Activated T-cell treated with anti-CD3 and anti-CD28 coated beads, Interleukin-2, amount 50 U/mL, for 24 hours (primary cell): ENCODE data around the gene HOXC11.

Experiments
- DNase-seq: peaks from one replicate; pipeline ENCODE4 v3.0.0-alpha.2; 2020
- H3K27ac Mint-ChIP-seq: 2 replicates; pipeline ENCODE4 v1.8.0; 2020; ENCODE audit warnings: mild to moderate bottlenecking, mixed read lengths
- H3K27me3 Mint-ChIP-seq: 2 replicates; pipeline ENCODE4 v1.8.0; 2020; ENCODE audit warnings: mixed read lengths
- H3K36me3 Mint-ChIP-seq: 2 replicates; pipeline ENCODE4 v1.8.0; 2020; ENCODE audit warnings: low read depth, mixed read lengths
- H3K4me1 Mint-ChIP-seq: 2 replicates; pipeline ENCODE4 v1.8.0; 2020; ENCODE audit warnings: low read depth, mixed read lengths
- H3K4me3 Mint-ChIP-seq: 2 replicates; pipeline ENCODE4 v1.8.0; 2020; ENCODE audit warnings: mild to moderate bottlenecking, moderate library complexity, mixed read lengths
- H3K9me3 Mint-ChIP-seq: 2 replicates; pipeline ENCODE4 v1.8.0; 2020; ENCODE audit warnings: mixed read lengths

The HOXC11 gene

GRCh38 chr12:53960187-53961024, 12.5 kb upstream of the HOXC11 start:
- H3K4me1 Mint-ChIP-seq = peaks cover 27% of the 10 kb centered on the region
- no peak overlapping the region for H3K4me3 Mint-ChIP-seq
- H3K9me3 Mint-ChIP-seq = no peaks in the 10 kb centered on the region
- DNase-seq = no peak
- no peaks in the 10 kb centered on the region for H3K36me3 Mint-ChIP-seq
- peaks cover 95% of the 10 kb centered on the region for H3K27me3 Mint-ChIP-seq
- no peak overlapping the region for H3K27ac Mint-ChIP-seq

- Mint-ChIP-seq H3K4me1 (peaks cover 27% of the 10 kb centered on the region), H3K27ac (no peak overlapping the region), H3K4me3 (no peak overlapping the region), H3K9me3 (no peaks in the 10 kb centered on the region), H3K36me3 (no peaks in the 10 kb centered on the region), H3K27me3 (peaks cover 95% of the 10 kb centered on the region)
- no peak for DNase-seq
Measured at GRCh38 chr12:53961025-53961761, 11.7 kb upstream of the HOXC11 start.

GRCh38 chr12:53963005-53963404, 9.9 kb upstream of the HOXC11 start:
- H3K4me3 Mint-ChIP-seq = no peak overlapping the region
- no peak overlapping the region for H3K27ac Mint-ChIP-seq
- no peaks in the 10 kb centered on the region for H3K36me3 Mint-ChIP-seq
- H3K4me1 Mint-ChIP-seq = peaks cover 29% of the 10 kb centered on the region
- H3K27me3 Mint-ChIP-seq = peaks cover 95% of the 10 kb centered on the region
- H3K9me3 Mint-ChIP-seq = no peaks in the 10 kb centered on the region
- DNase-seq = no peak

DNA sequence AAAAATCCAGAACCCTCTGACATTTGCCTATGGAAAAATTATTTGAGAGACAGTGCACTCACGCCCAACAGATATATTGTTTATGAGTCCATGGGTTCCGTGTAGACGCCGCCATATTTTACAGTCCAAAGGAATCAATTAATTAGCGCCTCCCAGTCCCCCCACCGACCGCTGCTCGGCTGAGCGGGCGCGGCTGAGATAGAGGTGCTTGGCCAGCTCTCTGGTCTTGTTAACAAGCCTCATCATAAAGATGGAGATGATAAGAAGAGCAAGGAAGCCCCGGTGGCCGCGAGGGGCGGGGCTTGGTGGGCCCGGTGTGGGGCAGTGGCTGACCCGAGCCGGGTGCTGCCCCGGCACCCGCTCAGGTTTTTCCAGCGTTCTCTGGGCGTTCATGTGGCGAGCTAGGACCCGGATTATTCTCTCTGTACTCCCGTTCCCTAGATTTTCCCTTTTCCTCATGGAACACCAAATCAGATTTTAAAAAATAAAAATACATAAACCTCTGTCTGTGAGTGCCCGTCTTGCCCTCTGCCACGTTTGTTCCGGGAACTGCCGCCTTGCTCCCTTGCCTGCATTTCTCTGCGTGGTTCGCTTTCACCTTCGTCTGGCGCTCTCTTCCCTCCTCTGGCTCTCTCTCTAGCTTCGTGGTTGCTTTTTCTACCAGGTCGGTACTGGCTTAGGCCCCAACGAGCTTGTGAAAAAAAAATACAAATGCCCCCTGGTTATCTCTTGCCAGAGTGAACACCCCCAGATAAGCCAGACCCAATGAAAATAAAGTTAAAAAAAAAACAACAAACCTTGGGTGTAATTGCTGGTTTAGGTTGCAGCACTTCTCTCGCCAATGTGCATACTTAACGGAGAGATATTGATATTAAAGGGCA, 9.3 kb upstream of the HOXC11 start:
- Mint-ChIP-seq H3K36me3 (no peaks in the 10 kb centered on the region), H3K27ac (no peak overlapping the region), H3K9me3 (no peaks in the 10 kb centered on the region), H3K4me3 (peak overlapping the region; percentile 21), H3K4me1 (peaks cover 29% of the 10 kb centered on the region), H3K27me3 (peaks cover 95% of the 10 kb centered on the region)
- no peak for DNase-seq

DNA sequence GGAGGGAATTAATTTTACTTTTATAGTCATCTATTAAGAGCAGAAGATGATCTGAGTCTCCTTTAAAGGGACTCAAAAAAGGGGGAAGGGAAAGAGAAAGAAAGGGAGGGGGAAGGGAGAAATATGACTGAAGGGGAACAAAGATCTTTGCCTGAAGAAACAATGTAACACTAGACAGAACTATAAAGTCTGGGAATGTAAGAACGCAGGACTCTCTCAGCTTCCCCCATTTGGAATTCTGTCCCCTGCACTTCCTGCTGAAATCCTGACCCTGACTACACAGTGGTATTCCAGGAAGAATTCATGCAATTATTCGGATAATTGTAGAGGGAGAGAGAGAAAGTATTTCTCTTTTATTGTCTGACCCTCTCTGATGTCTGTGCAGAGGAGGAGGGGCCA, 8.6 kb upstream of the HOXC11 start:
- no peak overlapping the region for H3K27ac Mint-ChIP-seq
- H3K27me3 Mint-ChIP-seq = peaks cover 96% of the 10 kb centered on the region

GRCh38 chr12:53965281-53966084, 7.4 kb upstream of the HOXC11 start:
- no peaks in the 10 kb centered on the region for H3K36me3 Mint-ChIP-seq
- H3K4me3 Mint-ChIP-seq = no peak overlapping the region
- peaks cover 96% of the 10 kb centered on the region for H3K27me3 Mint-ChIP-seq
- H3K9me3 Mint-ChIP-seq = no peaks in the 10 kb centered on the region
- no peak for DNase-seq
- no peak overlapping the region for H3K27ac Mint-ChIP-seq
- H3K4me1 Mint-ChIP-seq = peaks cover 26% of the 10 kb centered on the region

More for the DNA sequence above, 8.6 kb upstream of the HOXC11 start:
- H3K4me1 Mint-ChIP-seq = peaks cover 29% of the 10 kb centered on the region
- no peaks in the 10 kb centered on the region for H3K36me3 Mint-ChIP-seq
- no peak for DNase-seq
- no peak overlapping the region for H3K4me3 Mint-ChIP-seq
- no peaks in the 10 kb centered on the region for H3K9me3 Mint-ChIP-seq

DNA sequence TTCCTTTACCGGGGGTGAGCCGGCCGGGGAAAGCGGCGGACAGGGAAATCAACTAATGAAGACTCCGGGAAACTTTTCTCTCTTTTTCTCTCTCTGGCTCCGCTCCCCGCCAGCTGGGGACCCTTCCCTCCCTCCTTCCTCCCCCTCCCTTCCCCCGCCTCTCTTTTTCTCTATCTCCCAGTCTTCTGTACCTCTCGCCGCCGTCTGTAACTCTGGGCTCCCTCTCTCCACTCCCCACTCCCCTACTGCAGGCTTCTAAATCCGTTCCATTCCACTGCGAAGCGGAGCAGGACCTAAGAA, 6.9 kb upstream of the HOXC11 start:
- no peak for DNase-seq
- Mint-ChIP-seq H3K4me1 (peaks cover 25% of the 10 kb centered on the region), H3K4me3 (no peak overlapping the region), H3K36me3 (no peaks in the 10 kb centered on the region), H3K9me3 (no peaks in the 10 kb centered on the region), H3K27me3 (peaks cover 96% of the 10 kb centered on the region), H3K27ac (no peak overlapping the region)

DNA sequence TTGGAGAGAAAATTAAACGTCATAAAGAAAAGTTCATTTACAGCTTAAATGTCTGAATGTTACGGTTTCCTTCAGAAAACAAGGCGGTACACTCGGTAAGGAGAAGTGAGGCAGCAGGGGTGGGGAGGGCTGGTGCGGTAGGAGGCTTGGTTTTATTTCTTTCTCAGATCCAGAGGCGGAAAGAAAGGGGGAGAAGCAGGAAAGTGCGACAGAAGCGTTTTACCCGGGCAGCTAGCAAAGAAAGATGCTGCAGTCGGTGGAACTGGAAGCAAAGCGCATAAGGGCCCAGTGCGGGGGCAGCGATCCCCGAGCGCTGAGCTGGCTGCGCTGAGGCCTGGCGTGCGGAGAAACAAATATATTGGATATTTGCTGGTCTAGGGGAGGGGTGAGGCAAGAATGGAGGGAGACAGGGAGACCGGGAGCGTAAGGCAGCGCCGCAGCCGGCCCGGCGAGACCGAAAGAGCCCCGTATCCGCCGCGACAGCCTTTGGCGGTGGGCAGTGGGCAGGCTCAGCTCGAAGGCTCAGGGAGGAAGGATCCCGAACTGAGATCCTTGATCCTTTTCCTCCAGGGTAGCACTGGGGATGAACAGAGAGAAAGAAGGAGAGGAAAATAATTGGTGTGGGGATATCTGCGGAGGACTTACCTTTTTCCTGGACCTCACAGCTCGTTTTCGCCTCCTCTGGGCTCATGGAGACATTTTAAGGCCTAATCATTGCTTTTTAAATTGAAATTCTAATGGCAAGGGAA, 6.4 kb upstream of the HOXC11 start:
- Mint-ChIP-seq H3K27me3 (peaks cover 98% of the 10 kb centered on the region), H3K36me3 (no peaks in the 10 kb centered on the region), H3K27ac (peak overlapping the region; percentile 48), H3K9me3 (no peaks in the 10 kb centered on the region), H3K4me1 (peaks cover 25% of the 10 kb centered on the region), H3K4me3 (peak overlapping the region; percentile 33)
- no peak for DNase-seq

DNA sequence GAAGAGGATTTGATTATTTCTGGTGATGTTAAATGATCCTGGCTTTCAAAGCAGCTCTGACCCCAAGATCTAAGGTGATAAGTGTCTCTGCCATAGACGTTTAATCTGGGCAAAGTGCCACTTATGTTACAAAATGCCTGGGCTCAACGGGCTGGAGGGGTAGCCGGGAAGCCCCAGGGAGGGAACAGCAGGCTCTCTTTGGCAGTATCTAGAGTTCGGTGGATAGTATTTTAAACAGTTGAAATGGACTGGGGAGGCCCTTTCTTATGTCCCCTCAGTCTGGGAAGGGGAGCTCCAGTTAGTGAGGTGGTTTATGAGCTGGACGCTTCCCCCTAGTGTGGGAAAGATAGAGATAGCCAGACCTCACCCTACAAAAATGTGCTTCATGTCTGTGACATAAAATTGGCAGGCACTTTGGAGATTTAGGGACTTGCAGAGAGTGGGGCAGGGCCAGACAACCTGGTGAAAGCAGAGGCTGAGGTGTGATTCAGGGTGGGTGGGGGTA, 5.5 kb upstream of the HOXC11 start:
- Mint-ChIP-seq H3K4me1 (peaks cover 25% of the 10 kb centered on the region), H3K36me3 (no peaks in the 10 kb centered on the region), H3K4me3 (no peak overlapping the region), H3K9me3 (no peaks in the 10 kb centered on the region), H3K27me3 (peaks cover 99% of the 10 kb centered on the region), H3K27ac (no peak overlapping the region)
- DNase-seq = no peak

DNA sequence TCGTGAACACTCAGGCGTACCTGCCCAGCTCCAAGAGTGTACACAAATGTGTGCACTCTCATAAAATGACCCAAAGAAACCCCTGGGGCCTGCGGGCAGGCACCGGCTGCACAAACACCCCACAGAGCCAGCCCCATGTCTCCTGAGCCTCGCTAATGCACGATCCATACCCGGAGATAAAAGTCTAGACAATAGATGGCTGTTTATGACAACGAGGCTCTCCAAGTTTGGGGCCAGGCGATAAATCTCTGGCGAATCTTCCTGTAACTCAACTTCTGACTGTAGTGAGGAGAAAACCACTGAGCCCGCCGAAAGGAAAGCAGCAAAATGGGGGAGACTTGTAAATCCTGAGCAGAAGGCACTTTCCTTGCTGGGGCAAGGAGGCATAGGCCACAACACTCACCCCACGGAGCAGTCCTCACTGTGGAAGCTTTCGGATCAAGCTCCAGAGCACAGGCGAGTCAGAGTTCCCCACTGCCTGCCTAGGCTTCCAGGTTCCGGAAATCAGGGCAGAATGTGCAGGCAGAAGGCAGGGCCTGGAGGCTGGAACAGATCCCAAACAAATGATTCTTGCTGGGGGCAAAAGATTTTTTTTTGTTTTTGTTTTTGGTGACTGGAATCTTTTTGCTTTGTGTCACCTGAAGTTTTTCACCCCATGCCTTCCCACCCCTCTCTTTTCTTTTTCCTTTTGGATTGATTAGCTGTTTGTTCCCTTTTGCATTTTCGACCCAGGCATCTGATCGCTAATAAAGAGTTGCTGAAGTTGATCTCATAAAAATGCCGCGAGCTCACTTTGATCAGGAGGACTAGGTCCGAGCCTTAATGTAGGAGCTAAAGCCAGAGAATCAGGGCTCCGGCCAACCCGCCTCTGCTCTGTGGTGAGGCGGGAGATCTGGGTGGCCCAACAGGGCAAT, 4.5 kb upstream of the HOXC11 start:
- no peak for DNase-seq
- no peak overlapping the region for H3K27ac Mint-ChIP-seq
- H3K9me3 Mint-ChIP-seq = no peaks in the 10 kb centered on the region
- H3K4me3 Mint-ChIP-seq = no peak overlapping the region
- peaks cover 30% of the 10 kb centered on the region for H3K4me1 Mint-ChIP-seq
- H3K36me3 Mint-ChIP-seq = no peaks in the 10 kb centered on the region
- peaks cover 99% of the 10 kb centered on the region for H3K27me3 Mint-ChIP-seq

DNA sequence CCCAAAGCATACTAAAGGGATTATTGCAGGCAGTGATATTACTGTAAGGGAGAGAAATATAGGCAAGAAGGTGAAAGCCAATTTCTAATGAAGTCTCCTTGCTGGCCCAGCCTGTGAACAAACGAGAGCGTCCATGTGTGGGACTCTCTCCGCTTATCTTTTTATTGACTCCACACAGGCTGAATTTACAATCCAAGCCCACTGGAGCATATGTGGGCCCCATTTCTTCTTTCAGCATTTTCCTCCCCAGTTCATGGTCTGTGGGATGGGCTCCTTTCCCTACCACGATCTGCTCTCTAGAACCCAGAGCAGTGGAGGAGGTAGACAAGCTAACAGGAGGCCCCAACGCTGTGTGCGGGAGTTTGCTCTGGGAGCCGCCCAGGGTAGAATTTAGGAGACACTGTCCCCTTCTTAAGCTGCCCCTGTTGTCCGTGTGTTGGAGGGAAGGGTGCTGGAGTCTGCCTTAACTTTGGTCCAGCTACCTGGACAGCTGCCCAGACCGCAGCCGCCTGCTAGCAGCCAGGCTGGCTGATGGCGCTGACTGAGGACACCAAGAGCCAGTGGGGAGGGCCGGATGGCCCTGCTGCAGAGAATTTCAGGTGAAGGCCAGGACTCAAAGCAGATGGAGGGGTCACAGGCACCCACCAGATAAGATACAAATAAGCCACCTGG, 3.2 kb upstream of the HOXC11 start:
- peaks cover 96% of the 10 kb centered on the region for H3K27me3 Mint-ChIP-seq
- H3K27ac Mint-ChIP-seq = no peak overlapping the region
- no peak for DNase-seq
- no peak overlapping the region for H3K4me3 Mint-ChIP-seq
- H3K4me1 Mint-ChIP-seq = peaks cover 27% of the 10 kb centered on the region
- H3K36me3 Mint-ChIP-seq = no peaks in the 10 kb centered on the region
- H3K9me3 Mint-ChIP-seq = no peaks in the 10 kb centered on the region

DNA sequence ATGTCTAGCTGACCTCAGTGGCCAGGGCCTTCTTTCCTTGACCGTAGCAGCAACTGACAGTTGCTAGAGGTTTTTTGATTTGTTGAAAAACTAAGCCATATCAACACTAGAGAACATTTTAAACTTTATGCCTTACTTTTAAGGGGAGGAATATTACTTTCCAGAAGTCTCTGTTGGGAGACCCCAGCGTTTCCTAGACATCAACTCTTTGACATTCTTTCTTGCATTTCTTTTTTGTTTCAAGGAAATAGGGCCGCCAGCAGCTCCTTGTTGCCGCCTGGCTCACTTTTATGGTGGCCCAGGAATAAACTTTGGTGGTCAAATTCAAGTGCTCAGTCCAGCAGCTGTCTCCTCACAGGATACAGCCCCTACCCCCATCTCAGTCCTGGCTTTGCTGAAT, 2.5 kb upstream of the HOXC11 start:
- Mint-ChIP-seq H3K27me3 (peaks cover 94% of the 10 kb centered on the region), H3K36me3 (no peaks in the 10 kb centered on the region), H3K4me3 (no peak overlapping the region), H3K4me1 (peaks cover 29% of the 10 kb centered on the region), H3K9me3 (no peaks in the 10 kb centered on the region), H3K27ac (no peak overlapping the region)
- DNase-seq = no peak
